Measurements from ENCODE around the gene ATP8B3. TPM values are rescaled to one million over a fixed set of nuclear protein-coding genes. Genes with fewer than 3 reads are reported as not detected.

The ATP8B3 gene
- total and polyA plus RNA-seq, 2 experiments from 2014 or later = 2.1 to 6.0 TPM

GRCh38 chr19:1783874-1784273 lies 28.2 kb downstream of the ATP8B3 start (continued):
- TF ChIP-seq ZNF462 (CRISPR knock-in tag; IDR thresholded peaks at IDR 0.05) = no peak
- no peak for TF ChIP-seq ETS1 (IDR thresholded peaks at IDR 0.05)

- peaks cover 14% of the 10 kb centered on the region for H3K4me1 ChIP-seq (ENCODE audit: insufficient read depth)
- no peaks in the 10 kb centered on the region for H3K36me3 ChIP-seq (ENCODE audit: insufficient read depth)
- Mint-ChIP-seq H3K4me1 (peaks cover 9% of the 10 kb centered on the region), H3K36me3 (ENCODE audit: low read depth) (peaks cover 5% of the 10 kb centered on the region; the same call in 1 of the 3 replicates), H3K27me3 (ENCODE audit: insufficient read depth, low read depth, poor library complexity) (peaks cover 49% of the 10 kb centered on the region), H3K4me3 (no peak overlapping the region), H3K9me3 (peaks cover 26% of the 10 kb centered on the region), H3K27ac (no peak overlapping the region)
- H3K27ac ChIP-seq (ENCODE audit: low read depth) = no peak overlapping the region
- H3K79me2 ChIP-seq (replicated peaks; ENCODE audit: insufficient read depth) = no peaks in the 10 kb centered on the region
- H3K4me2 ChIP-seq = no peak overlapping the region
- no peaks in the 10 kb centered on the region; the same call in 1 of the 2 replicates for H4K20me1 ChIP-seq (replicated peaks; ENCODE audit: insufficient read depth)
- H3F3A ChIP-seq (replicated peaks; ENCODE audit: low read depth) = peaks cover 4% of the 10 kb centered on the region; the same call in 1 of the 2 replicates
- H3K27me3 ChIP-seq (ENCODE audit: insufficient read depth) = peaks cover 52% of the 10 kb centered on the region
- ATAC-seq = no peak
- no peak overlapping the region for H3K4me3 ChIP-seq
- H3K9me2 ChIP-seq (ENCODE audit: insufficient read depth) = no peaks in the 10 kb centered on the region
- no peak for DNase-seq (ENCODE audit: low spot score)
- H2AFZ ChIP-seq = no peak overlapping the region
- TF ChIP-seq EZH2 (IDR thresholded peaks at IDR 0.05; ENCODE audit: low read depth, unreplicated experiment) (no peak), JUNB (IDR thresholded peaks at IDR 0.05; ENCODE audit: unreplicated experiment) (no peak), CTCF (conservative IDR thresholded peaks at IDR 0.05; ENCODE audit: low read depth in 2 of 2) (no peak), ZNF331 (CRISPR knock-in tag; IDR thresholded peaks at IDR 0.05; ENCODE audit: low read depth) (no peak), CREB1 (CRISPR knock-in tag; IDR thresholded peaks at IDR 0.05; ENCODE audit: low read depth) (no peak), NANOG (IDR thresholded peaks at IDR 0.05; ENCODE audit: borderline replicate concordance) (no peak)
These were observed 28.7 kb downstream of the ATP8B3 start for GRCh38 chr19:1783354-1783753.

All from GM23338 (cell line).